NB4 (cell line): Measurements from ENCODE around the gene CACNA1F.

Source experiments
- POLR2A ChIP-seq: IDR thresholded peaks from 2 replicates; pipeline ENCODE4 v1.6.1; 2011; ENCODE audit warnings: mild to moderate bottlenecking; ENCODE audit not compliant: insufficient read length; ENCODE audit errors: extremely low read depth
- TF ChIP-seq, protein P1 (sequence below): IDR thresholded peaks from 2 replicates; pipeline ENCODE4 v1.6.1; 2011; ENCODE audit warnings: low read depth, low read length

DNA sequence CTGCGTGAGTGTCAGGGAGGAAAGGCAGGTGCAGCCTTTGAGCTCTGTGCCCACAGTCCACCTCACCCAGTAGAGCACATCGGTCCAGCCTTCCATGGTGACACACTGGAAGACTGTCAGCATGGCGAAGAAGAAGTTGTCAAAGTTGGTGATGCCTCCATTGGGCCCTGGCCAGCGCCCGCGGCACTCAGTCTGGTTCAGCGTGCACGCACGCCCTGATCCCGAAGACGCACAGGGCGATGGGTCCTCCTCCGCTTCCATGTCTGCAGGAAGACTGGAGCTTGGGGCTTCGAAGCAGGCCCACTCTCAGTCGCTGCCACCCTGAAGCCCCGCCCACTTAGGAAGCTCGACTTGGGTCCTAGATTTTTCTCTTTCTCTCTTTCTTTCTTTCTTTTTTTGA is 5.0 kb downstream of the CACNA1F start:
- TF ChIP-seq POLR2A, result no peak
- TF ChIP-seq, protein P1, sequence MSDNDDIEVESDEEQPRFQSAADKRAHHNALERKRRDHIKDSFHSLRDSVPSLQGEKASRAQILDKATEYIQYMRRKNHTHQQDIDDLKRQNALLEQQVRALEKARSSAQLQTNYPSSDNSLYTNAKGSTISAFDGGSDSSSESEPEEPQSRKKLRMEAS, result no peak
